Transverse colon (tissue), 4 donors: ENCODE data around the gene LRRC63. TPM values are rescaled to one million over a fixed set of nuclear protein-coding genes. Genes with fewer than 3 reads are reported as not detected.

Experiments
- DNase-seq: peaks from one replicate; pipeline ENCODE4 v3.0.0-alpha.2; 2019
- H3K27ac ChIP-seq, 4 donors: fragments of 200-600 bp; sonication (generic); 2 replicates each; pipeline ENCODE4 v1.5.1; 2016 to 2018; ENCODE audit warnings: inconsistent platforms in 4 of 4
- H3K27me3 ChIP-seq: fragments of 200-600 bp; sonication (generic); 2 replicates; pipeline ENCODE4 v1.5.1; 2017; ENCODE audit warnings: inconsistent platforms
- H3K36me3 ChIP-seq, 4 donors: fragments of 200-600 bp; sonication (generic); 2 replicates each; pipeline ENCODE4 v1.5.1; 2017 to 2019; ENCODE audit warnings: inconsistent platforms in 4 of 4
- H3K4me1 ChIP-seq, 4 donors: fragments of 200-600 bp; sonication (generic); 2 replicates each; pipeline ENCODE4 v1.5.1; 2017 to 2020; ENCODE audit warnings: inconsistent platforms in 4 of 4
- H3K4me3 ChIP-seq, 4 donors: fragments of 200-600 bp; sonication (generic); 1 replicate in 1 of 4; 2 replicates in 3 of 4; pipeline versions ENCODE4 v1.5.1 to v1.6.1; 2017 to 2019; ENCODE audit warnings: inconsistent platforms in 4 of 4
- H3K9me3 ChIP-seq, 2 donors: fragments of 200-600 bp; sonication (generic); 2 replicates each; pipeline ENCODE4 v1.5.1; 2017 to 2019; ENCODE audit warnings: inconsistent platforms in 2 of 2
- CTCF ChIP-seq, 5 experiments: fragments of 200-600 bp in 3 of 5; fragments of 450-650 bp in 2 of 5; sonication (generic) in 3 of 5; IDR thresholded peaks; 1 replicate in 2 of 5; 2 replicates in 3 of 5; pipeline ENCODE4 v1.5.1; 2016 to 2017; ENCODE audit warnings: antibody characterized with exemption in 5 of 5, inconsistent platforms in 3 of 5, mild to moderate bottlenecking in 2 of 5, moderate library complexity in 1 of 5
- EP300 ChIP-seq: sonication (generic); formaldehyde crosslinking; IDR thresholded peaks from one replicate; pipeline ENCODE4 v1.6.1; 2017; ENCODE audit warnings: antibody characterized with exemption, low read depth
- POLR2A ChIP-seq: fragments of 450-650 bp; IDR thresholded peaks from one replicate; pipeline ENCODE4 v1.6.1; 2016; ENCODE audit warnings: antibody characterized with exemption, mild to moderate bottlenecking, moderate library complexity
- POLR2AphosphoS5 ChIP-seq, 3 donors: sonication (generic); formaldehyde crosslinking; IDR thresholded peaks; one replicate each; pipeline ENCODE4 v1.6.1; 2016; ENCODE audit warnings: antibody characterized with exemption in 3 of 3
- WGBS, 2 donors: methylation state at CpG; one replicate each; pipeline ENCODE4 v1.1.5; 2018; ENCODE audit warnings: low coverage in 1 of 2; 5-methylcytosine and 5-hydroxymethylcytosine counted together
- in situ Hi-C, 4 donors: fragments of 200-750 bp; cut with MboI; loops; one replicate each; pipeline versions ENCODE4 v1.15.0 to v1.15.1; 2017; ENCODE audit warnings: low sequenced_read_pairs in 3 of 4, low pct_ligation_motif_present in 1 of 4, low pct_unique_long_range_greater_than_20kb in 1 of 4
- intact Hi-C: fragments of 100-400 bp; cut with DNase I; formaldehyde crosslinking; loops from one replicate; pipeline ENCODE4 v1.15.1; 2023; ENCODE audit warnings: low total_unique reads
- total RNA-seq, 4 donors: library from RNA; depleted of rRNA; stranded (reverse); fragments of >200 nt; gene quantifications; one replicate each; pipeline ENCODE4 v1.1.0, GENCODE V29; 2016

LRRC63 gene
- total RNA-seq, 4 donors from 2014 or later = 0.32 TPM; not detected in 3

- in situ Hi-C loops (no loop called here), intact Hi-C loops (no loop called here)
- no peak overlapping the region for H3K27ac ChIP-seq
- no peak overlapping the region for H3K4me3 ChIP-seq
- TF ChIP-seq CTCF (IDR thresholded peaks at IDR 0.05) (no peak), EP300 (no peak), POLR2AphosphoS5 (IDR thresholded peaks at IDR 0.05) (no peak), POLR2A (no peak)
- no peaks in the 10 kb centered on the region for H3K36me3 ChIP-seq
- no peaks in the 10 kb centered on the region for H3K4me1 ChIP-seq
- no peaks in the 10 kb centered on the region for H3K9me3 ChIP-seq
- no peaks in the 10 kb centered on the region for H3K27me3 ChIP-seq
- 57 to 70% methylated on average over 3 to 4 of the region's 4 CpGs for WGBS, 2 donors
- DNase-seq = no peak
These were observed 77.7 kb downstream of the LRRC63 start for GRCh38 chr13:46289260-46289955.

DNA sequence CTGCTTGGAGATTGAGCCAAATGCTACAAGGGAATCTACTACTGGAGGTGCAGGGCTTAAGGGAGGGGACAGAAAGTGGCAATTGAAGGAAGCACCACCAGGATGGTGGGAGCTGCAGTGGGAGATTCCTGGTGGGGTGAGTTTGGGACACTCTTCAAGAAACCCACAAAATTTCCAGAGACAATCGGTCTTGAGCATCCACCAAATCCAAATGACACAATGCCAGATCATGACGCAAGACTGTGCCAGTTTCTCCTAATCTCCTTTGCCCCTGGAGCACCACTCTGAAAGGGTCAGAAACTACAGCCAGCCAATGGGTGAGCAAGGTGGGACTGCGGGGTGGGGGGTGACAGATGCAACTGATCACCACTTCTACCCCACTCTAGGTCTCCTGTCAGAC is 78.7 kb downstream of the LRRC63 start:
- Histone ChIP-seq H3K36me3 (no peaks in the 10 kb centered on the region), H3K4me1 (no peaks in the 10 kb centered on the region), H3K27me3 (no peaks in the 10 kb centered on the region), H3K9me3 (no peaks in the 10 kb centered on the region), H3K27ac (no peak overlapping the region), H3K4me3 (no peak overlapping the region)
- intact Hi-C loops (no loop called here), in situ Hi-C loops (no loop called here)
- WGBS, 2 donors = 89% methylated on average over 3 of the region's 3 CpGs; no CpG with 5 or more reads in 1 of the 2 donors
- DNase-seq = no peak
- TF ChIP-seq POLR2A (no peak), EP300 (no peak), POLR2AphosphoS5 (IDR thresholded peaks at IDR 0.05) (no peak), CTCF (IDR thresholded peaks at IDR 0.05) (no peak)

GRCh38 chr13:46293436-46293835 is 81.7 kb downstream of the LRRC63 start:
- no peaks in the 10 kb centered on the region for H3K4me1 ChIP-seq
- no peaks in the 10 kb centered on the region for H3K9me3 ChIP-seq
- intact Hi-C loops (no loop called here), in situ Hi-C loops (no loop called here)
- no peaks in the 10 kb centered on the region for H3K36me3 ChIP-seq
- H3K4me3 ChIP-seq = no peak overlapping the region
- no peaks in the 10 kb centered on the region for H3K27me3 ChIP-seq
- TF ChIP-seq CTCF (IDR thresholded peaks at IDR 0.05) (no peak), POLR2A (no peak), EP300 (no peak), POLR2AphosphoS5 (IDR thresholded peaks at IDR 0.05) (no peak)
- no peak for DNase-seq
- no peak overlapping the region for H3K27ac ChIP-seq
- 57 to 80% methylated on average over 1 to 3 of the region's 3 CpGs for WGBS, 2 donors

- no peaks in the 10 kb centered on the region for H3K27me3 ChIP-seq
- no peaks in the 10 kb centered on the region for H3K9me3 ChIP-seq
- no peaks in the 10 kb centered on the region for H3K4me1 ChIP-seq
- no peaks in the 10 kb centered on the region for H3K36me3 ChIP-seq
- DNase-seq = peak; percentile 34
- no peak overlapping the region for H3K4me3 ChIP-seq
- intact Hi-C loops (no loop called here), in situ Hi-C loops (no loop called here)
- peak overlapping the region in 3 of 4 donors; percentile 4 to 44 (median 35) for H3K27ac ChIP-seq
- WGBS, 2 donors = 61 to 64% methylated on average over 7 of the region's 7 CpGs
- TF ChIP-seq CTCF (IDR thresholded peaks at IDR 0.05) = no peak
- no peak for TF ChIP-seq POLR2A
- TF ChIP-seq POLR2AphosphoS5 (IDR thresholded peaks at IDR 0.05) = no peak
- no peak for TF ChIP-seq EP300
These were observed 83.9 kb downstream of the LRRC63 start for GRCh38 chr13:46295491-46296114.
